Measurements from ENCODE around the gene PTGR2.
A peak's percentile ranks its signal among the peaks of the same experiment; 100 is the strongest.
"Not testable (repeated sequence)": the region's sequence is repeated elsewhere in the genome, so short reads cannot be mapped to it uniquely, and the experiment has no call there.

The PTGR2 gene

GRCh38 chr14:73851567-73852382 is at the start of gene PTGR2:
TSS of gene PTGR2 (plus strand) at chr14:73851831. CDS start at chr14:73858863, 7,032 bp downstream.
- DNase-seq (ENCODE audit: low spot score), result no peak

GRCh38 chr14:73802431-73803188 is 49.0 kb upstream of the PTGR2 start:
- DNase-seq (ENCODE audit: low spot score), result no peak

GRCh38 chr14:73804636-73805035 is 47.0 kb upstream of the PTGR2 start:
- no peak for DNase-seq (ENCODE audit: low spot score)

GRCh38 chr14:73807457-73807856 is 44.2 kb upstream of the PTGR2 start:
- no peak for DNase-seq (ENCODE audit: low spot score)

- no peak for DNase-seq (ENCODE audit: low spot score)
Observed at GRCh38 chr14:73809391-73809790, 42.2 kb upstream of the PTGR2 start.

GRCh38 chr14:73810478-73811163 is 41.0 kb upstream of the PTGR2 start:
- DNase-seq (ENCODE audit: low spot score), result no peak

- no peak for DNase-seq (ENCODE audit: low spot score)
Observed at GRCh38 chr14:73811164-73811503, 40.5 kb upstream of the PTGR2 start.

GRCh38 chr14:73814153-73814552 is 37.5 kb upstream of the PTGR2 start:
- DNase-seq (ENCODE audit: low spot score), result no peak

GRCh38 chr14:73815849-73816248 is 35.8 kb upstream of the PTGR2 start:
- no peak for DNase-seq (ENCODE audit: low spot score)

- no peak for DNase-seq (ENCODE audit: low spot score)
Observed at GRCh38 chr14:73816393-73816816, 35.2 kb upstream of the PTGR2 start.

- DNase-seq (ENCODE audit: low spot score), result peak; percentile 16
Observed at GRCh38 chr14:73817020-73817655, 34.5 kb upstream of the PTGR2 start.

GRCh38 chr14:73818821-73819220 is 32.8 kb upstream of the PTGR2 start:
- no peak for DNase-seq (ENCODE audit: low spot score)

GRCh38 chr14:73820631-73821030 is 31.0 kb upstream of the PTGR2 start:
- peak; percentile 24 for DNase-seq (ENCODE audit: low spot score)

- DNase-seq (ENCODE audit: low spot score), result no peak
Observed at GRCh38 chr14:73823339-73823885, 28.2 kb upstream of the PTGR2 start.

GRCh38 chr14:73824127-73824526 is 27.5 kb upstream of the PTGR2 start:
- DNase-seq (ENCODE audit: low spot score), result no peak

GRCh38 chr14:73824536-73824935 is 27.1 kb upstream of the PTGR2 start:
- DNase-seq (ENCODE audit: low spot score), result no peak

GRCh38 chr14:73825551-73826188 is 26.0 kb upstream of the PTGR2 start:
- DNase-seq (ENCODE audit: low spot score), result peak; percentile 91

GRCh38 chr14:73827190-73827589 is 24.4 kb upstream of the PTGR2 start:
- not testable (repeated sequence) for DNase-seq (ENCODE audit: low spot score)

GRCh38 chr14:73829071-73829470 is 22.6 kb upstream of the PTGR2 start:
- no peak for DNase-seq (ENCODE audit: low spot score)

GRCh38 chr14:73829526-73830431 is 21.9 kb upstream of the PTGR2 start:
- no peak for DNase-seq (ENCODE audit: low spot score)

Measured in hematopoietic multipotent progenitor cell treated with erythropoietin and hydrocortisone succinate and interleukin-3 and kit ligand, for 17 days (in vitro differentiated cells).